CD4-positive, alpha-beta T cell (primary cell): ENCODE data around the gene MNX1. TPM values are rescaled to one million over a fixed set of nuclear protein-coding genes. Genes with fewer than 3 reads are reported as not detected.
A peak's percentile ranks its signal among the peaks of the same experiment; 100 is the strongest.

Experiments
- ATAC-seq: fragments of 200-7000 bp; cut with Tn5 transposase; one replicate; pipeline ENCODE4 v1.10.0; 2022; ENCODE audit warnings: mild to moderate bottlenecking; ENCODE audit not compliant: poor library complexity
- CTCF ChIA-PET: fragments of 350-600 bp; sonication (Branson Sonifier 250); formaldehyde crosslinking; loops from one replicate; lab custom pipeline; 2021; ENCODE audit warnings: antibody characterized with exemption, inconsistent platforms; lab: Charles Lee
- POLR2A ChIA-PET: fragments of 350-600 bp; sonication (Branson Sonifier 250); formaldehyde crosslinking; loops from one replicate; lab custom pipeline; 2021; ENCODE audit warnings: antibody characterized with exemption, inconsistent platforms; lab: Charles Lee
- DNase-seq, 14 experiments: peaks; one replicate each; pipeline ENCODE4 v3.0.0-alpha.2; 2013 to 2020; ENCODE audit warnings: mixed read lengths in 2 of 14
- H3K27ac ChIP-seq, 2 donors: one replicate each; pipeline versions ENCODE4 v1.5.1 to v1.7.0; 2013; ENCODE audit warnings: low read length in 2 of 2, low read depth in 1 of 2, mild to moderate bottlenecking in 1 of 2
- H3K27me3 ChIP-seq, 2 experiments: 1 replicate in 1 of 2; 2 replicates in 1 of 2; pipeline versions ENCODE4 v1.6.1 to v1.7.0; 2013; ENCODE audit warnings: low read length in 2 of 2, control low read depth in 1 of 2, mild to moderate bottlenecking in 1 of 2, moderate library complexity in 1 of 2; ENCODE audit not compliant: insufficient read depth in 2 of 2, control insufficient read depth in 1 of 2
- H3K36me3 ChIP-seq: one replicate; pipeline ENCODE4 v1.6.1; 2013; ENCODE audit warnings: low read length, control low read depth; ENCODE audit not compliant: insufficient read depth
- H3K4me1 ChIP-seq: one replicate; pipeline ENCODE4 v1.6.1; 2013; ENCODE audit warnings: low read length, control low read depth; ENCODE audit not compliant: insufficient read depth
- H3K4me3 ChIP-seq: one replicate; pipeline ENCODE4 v1.5.1; 2013; ENCODE audit warnings: mild to moderate bottlenecking, low read length, moderate library complexity
- H3K9me3 ChIP-seq, 2 experiments: 1 replicate in 1 of 2; 2 replicates in 1 of 2; pipeline versions ENCODE4 v1.6.1 to v1.7.0; 2013; ENCODE audit warnings: low read length in 2 of 2, mild to moderate bottlenecking in 2 of 2, control low read depth in 1 of 2, moderate library complexity in 1 of 2; ENCODE audit not compliant: control insufficient read depth in 1 of 2, insufficient read depth in 1 of 2
- H3K27ac Mint-ChIP-seq: one replicate; pipeline ENCODE4 v1.8.0; 2020; ENCODE audit warnings: mixed read lengths
- H3K27me3 Mint-ChIP-seq: one replicate; pipeline ENCODE4 v1.8.0; 2021; ENCODE audit warnings: mixed read lengths
- H3K36me3 Mint-ChIP-seq: one replicate; pipeline ENCODE4 v1.8.0; 2021; ENCODE audit warnings: low read depth, mixed read lengths
- H3K4me1 Mint-ChIP-seq: one replicate; pipeline ENCODE4 v1.8.0; 2021; ENCODE audit warnings: low read depth, mixed read lengths
- H3K4me3 Mint-ChIP-seq: one replicate; pipeline ENCODE4 v1.8.0; 2020; ENCODE audit warnings: mild to moderate bottlenecking, mixed read lengths
- H3K9me3 Mint-ChIP-seq: one replicate; pipeline ENCODE4 v1.8.0; 2020; ENCODE audit warnings: mixed read lengths
- intact Hi-C, 2 experiments: fragments of 100-400 bp; cut with DNase I in 1 of 2; cut with micrococcal nuclease in 1 of 2; formaldehyde crosslinking; loops; one replicate each; pipeline versions ENCODE4 v1.15.1 to v1.9.0; 2023 to 2025; cut with DNase I, micrococcal nuclease
- total RNA-seq, 174 experiments: library from RNA in 2 of 174; stranded (reverse) in 2 of 174; gene quantifications; one replicate each; pipeline ENCODE4 v1.2.3 and lab custom pipeline; 2021 to 2026
- TF ChIP-seq, protein P1 (sequence below): fragments of 200-600 bp; IDR thresholded peaks from one replicate; pipeline ENCODE4 v1.8.0; 2022; ENCODE audit warnings: antibody characterized with exemption, mild to moderate bottlenecking

The MNX1 gene
- total RNA-seq, 2 experiments from 2014 or later, result 0.14 TPM; not detected in 1

GRCh38 chr7:157019718-157020451 lies 9.4 kb upstream of the MNX1 start:
- ChIA-PET POLR2A (no interaction called here), CTCF (no interaction called here)
- H3K27ac ChIP-seq, result no peak overlapping the region
- H3K4me1 ChIP-seq, result peaks cover 22% of the 10 kb centered on the region
- Mint-ChIP-seq H3K4me1 (peaks cover 25% of the 10 kb centered on the region), H3K27me3 (peaks cover 81% of the 10 kb centered on the region), H3K36me3 (no peaks in the 10 kb centered on the region), H3K27ac (no peak overlapping the region), H3K9me3 (no peaks in the 10 kb centered on the region), H3K4me3 (no peak overlapping the region)
- peaks cover 84 to 92% of the 10 kb centered on the region in 2 experiments for H3K27me3 ChIP-seq
- H3K4me3 ChIP-seq, result no peak overlapping the region
- H3K36me3 ChIP-seq, result no peaks in the 10 kb centered on the region
- intact Hi-C loops, result no loop called here
- ATAC-seq, result no peak
- DNase-seq, result no peak
- H3K9me3 ChIP-seq, result peaks cover 0 to 25% of the 10 kb centered on the region in 2 experiments
- TF ChIP-seq, protein P1, sequence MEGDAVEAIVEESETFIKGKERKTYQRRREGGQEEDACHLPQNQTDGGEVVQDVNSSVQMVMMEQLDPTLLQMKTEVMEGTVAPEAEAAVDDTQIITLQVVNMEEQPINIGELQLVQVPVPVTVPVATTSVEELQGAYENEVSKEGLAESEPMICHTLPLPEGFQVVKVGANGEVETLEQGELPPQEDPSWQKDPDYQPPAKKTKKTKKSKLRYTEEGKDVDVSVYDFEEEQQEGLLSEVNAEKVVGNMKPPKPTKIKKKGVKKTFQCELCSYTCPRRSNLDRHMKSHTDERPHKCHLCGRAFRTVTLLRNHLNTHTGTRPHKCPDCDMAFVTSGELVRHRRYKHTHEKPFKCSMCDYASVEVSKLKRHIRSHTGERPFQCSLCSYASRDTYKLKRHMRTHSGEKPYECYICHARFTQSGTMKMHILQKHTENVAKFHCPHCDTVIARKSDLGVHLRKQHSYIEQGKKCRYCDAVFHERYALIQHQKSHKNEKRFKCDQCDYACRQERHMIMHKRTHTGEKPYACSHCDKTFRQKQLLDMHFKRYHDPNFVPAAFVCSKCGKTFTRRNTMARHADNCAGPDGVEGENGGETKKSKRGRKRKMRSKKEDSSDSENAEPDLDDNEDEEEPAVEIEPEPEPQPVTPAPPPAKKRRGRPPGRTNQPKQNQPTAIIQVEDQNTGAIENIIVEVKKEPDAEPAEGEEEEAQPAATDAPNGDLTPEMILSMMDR, result no peak

DNA sequence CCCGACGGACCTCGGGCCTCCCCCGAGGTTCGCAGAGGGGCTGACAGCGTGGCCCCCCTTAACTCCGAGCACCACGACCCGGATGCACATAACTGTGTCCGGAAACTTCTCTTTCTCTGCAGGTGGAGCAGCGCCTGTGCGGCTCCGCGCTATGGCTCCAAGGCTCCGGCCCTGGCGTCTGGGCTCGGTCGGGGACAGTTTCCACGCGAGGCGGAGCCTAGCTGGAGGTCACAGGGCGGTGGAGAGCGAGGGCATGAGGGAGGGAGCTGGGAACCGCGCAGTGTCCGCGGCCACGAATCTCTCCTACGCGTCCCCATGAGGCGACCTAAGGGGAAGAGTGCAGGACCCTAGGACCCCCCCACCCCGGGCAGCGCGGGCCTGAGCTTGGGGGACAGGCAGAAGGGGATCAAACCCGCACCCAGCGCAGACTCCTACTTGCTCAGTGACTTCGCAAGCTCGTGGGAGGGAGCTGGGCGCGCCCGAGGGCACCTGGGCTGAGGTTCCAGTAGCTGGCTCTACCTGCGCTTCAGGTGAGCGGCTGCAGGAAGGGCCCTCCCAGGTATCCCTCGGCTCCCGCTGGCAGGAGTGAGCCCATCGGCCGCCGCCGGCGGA lies 8.6 kb upstream of the MNX1 start:
- Histone ChIP-seq H3K4me1 (peaks cover 22% of the 10 kb centered on the region), H3K27me3 (peaks cover 84 to 93% of the 10 kb centered on the region in 2 experiments), H3K9me3 (peaks cover 0 to 25% of the 10 kb centered on the region in 2 experiments), H3K4me3 (no peak overlapping the region), H3K36me3 (no peaks in the 10 kb centered on the region), H3K27ac (no peak overlapping the region)
- H3K27ac Mint-ChIP-seq, result no peak overlapping the region
- ATAC-seq (no peak), DNase-seq (peak in 1 of 14 experiments; percentile 24)
- no peaks in the 10 kb centered on the region for H3K36me3 Mint-ChIP-seq
- H3K4me1 Mint-ChIP-seq, result peaks cover 25% of the 10 kb centered on the region
- CTCF ChIA-PET, result no interaction called here
- peaks cover 81% of the 10 kb centered on the region for H3K27me3 Mint-ChIP-seq
- POLR2A ChIA-PET, result no interaction called here
- H3K9me3 Mint-ChIP-seq, result no peaks in the 10 kb centered on the region
- intact Hi-C loops, result no loop called here
- TF ChIP-seq, protein P1, result no peak
- H3K4me3 Mint-ChIP-seq, result peak overlapping the region; percentile 62

- TF ChIP-seq, protein P1, result no peak
- no peaks in the 10 kb centered on the region for H3K36me3 Mint-ChIP-seq
- H3K4me1 ChIP-seq, result peaks cover 22% of the 10 kb centered on the region
- peaks cover 25% of the 10 kb centered on the region for H3K4me1 Mint-ChIP-seq
- intact Hi-C loops, result no loop called here
- H3K4me3 ChIP-seq, result no peak overlapping the region
- no peak overlapping the region for H3K27ac Mint-ChIP-seq
- ChIA-PET POLR2A (no interaction called here), CTCF (no interaction called here)
- no peak for DNase-seq
- H3K9me3 ChIP-seq, result peaks cover 0 to 25% of the 10 kb centered on the region in 2 experiments
- no peaks in the 10 kb centered on the region for H3K9me3 Mint-ChIP-seq
- H3K36me3 ChIP-seq, result no peaks in the 10 kb centered on the region
- peaks cover 81% of the 10 kb centered on the region for H3K27me3 Mint-ChIP-seq
- H3K4me3 Mint-ChIP-seq, result peak overlapping the region; percentile 75
- H3K27ac ChIP-seq, result no peak overlapping the region
- no peak for ATAC-seq
- peaks cover 87 to 95% of the 10 kb centered on the region in 2 experiments for H3K27me3 ChIP-seq
These were observed 8.0 kb upstream of the MNX1 start for GRCh38 chr7:157018328-157018996.
